Central memory CD8-positive, alpha-beta T cell (primary cell): ENCODE measurements around the gene ADRB2.

Source experiments
- ATAC-seq: fragments of 150-1000 bp; cut with Tn5 transposase; replicated peaks from 2 replicates; pipeline ENCODE4 v1.10.0; 2022; ENCODE audit warnings: mild to moderate bottlenecking, moderate FRiP score, moderate number of reproducible peaks; ENCODE audit not compliant: poor library complexity, severe bottlenecking; ENCODE audit errors: extremely low read depth
- DNase-seq, 2 donors: peaks; one replicate each; pipeline ENCODE4 v3.0.0; 2021; ENCODE audit warnings: low spot score in 2 of 2
- H3K27ac Mint-ChIP-seq: one replicate; pipeline ENCODE4 v1.8.0; 2022; ENCODE audit warnings: low read depth, mild to moderate bottlenecking, moderate library complexity, mixed read lengths
- H3K27me3 Mint-ChIP-seq: one replicate; pipeline ENCODE4 v1.8.0; 2022; ENCODE audit warnings: mixed read lengths
- H3K36me3 Mint-ChIP-seq: one replicate; pipeline ENCODE4 v1.8.0; 2022; ENCODE audit warnings: mild to moderate bottlenecking, moderate library complexity, mixed read lengths; ENCODE audit not compliant: insufficient read depth
- H3K4me1 Mint-ChIP-seq: one replicate; pipeline ENCODE4 v1.8.0; 2022; ENCODE audit warnings: mixed read lengths
- H3K4me3 Mint-ChIP-seq: one replicate; pipeline ENCODE4 v1.8.0; 2022; ENCODE audit warnings: mild to moderate bottlenecking, moderate library complexity, mixed read lengths
- H3K9me3 Mint-ChIP-seq: one replicate; pipeline ENCODE4 v1.8.0; 2022; ENCODE audit warnings: mixed read lengths

ADRB2 gene

GRCh38 chr5:148826053-148826738 is at the start of gene ADRB2:
TSS of gene ADRB2 (plus strand) at chr5:148826611. CDS start at chr5:148826832, 221 bp downstream.
- peak; percentile 82 to 89 for DNase-seq
- Mint-ChIP-seq H3K4me3 (peak within 1 kb of the TSS; percentile 94), H3K27me3 (no peaks in the 10 kb centered on the region), H3K27ac (peak within 1 kb of the TSS; percentile 92), H3K9me3 (no peaks in the 10 kb centered on the region), H3K36me3 (peaks cover 27% of the 10 kb centered on the region), H3K4me1 (peaks cover 51% of the 10 kb centered on the region)
- ATAC-seq: peak; percentile 85

GRCh38 chr5:148776780-148777179 is 49.6 kb upstream of the ADRB2 start:
- Mint-ChIP-seq H3K27me3 (peaks cover 14% of the 10 kb centered on the region), H3K9me3 (no peaks in the 10 kb centered on the region), H3K4me3 (no peak overlapping the region), H3K4me1 (no peaks in the 10 kb centered on the region), H3K27ac (no peak overlapping the region), H3K36me3 (no peaks in the 10 kb centered on the region)
- ATAC-seq (no peak), DNase-seq (no peak)

GRCh38 chr5:148778882-148779281 is 47.5 kb upstream of the ADRB2 start:
- Mint-ChIP-seq H3K36me3 (no peaks in the 10 kb centered on the region), H3K9me3 (no peaks in the 10 kb centered on the region), H3K27ac (no peak overlapping the region), H3K4me3 (no peak overlapping the region), H3K4me1 (no peaks in the 10 kb centered on the region), H3K27me3 (peaks cover 1% of the 10 kb centered on the region)
- DNase-seq (no peak), ATAC-seq (no peak)

DNA sequence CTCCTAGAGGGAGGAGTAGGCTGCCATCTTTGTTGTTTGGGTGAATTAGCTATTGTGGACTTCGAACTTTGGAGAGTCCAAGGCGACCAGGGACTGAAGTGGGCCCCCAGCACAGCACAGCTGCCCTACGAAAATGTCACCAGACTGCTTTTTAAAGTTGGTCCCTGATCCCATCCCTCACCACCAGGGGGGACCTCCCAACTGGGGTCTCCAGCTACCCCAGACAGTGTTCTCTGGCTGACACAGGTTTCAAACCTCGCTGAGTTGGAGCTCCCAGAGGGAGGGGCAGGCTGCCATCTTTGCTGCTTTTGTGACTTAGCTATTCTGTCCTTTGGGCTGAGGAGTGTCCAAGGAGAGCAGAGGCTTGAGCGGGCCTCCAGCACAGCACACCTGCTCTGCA is 45.7 kb upstream of the ADRB2 start:
- no peaks in the 10 kb centered on the region for H3K27me3 Mint-ChIP-seq
- H3K9me3 Mint-ChIP-seq: no peaks in the 10 kb centered on the region
- no peak for DNase-seq
- no peaks in the 10 kb centered on the region for H3K36me3 Mint-ChIP-seq
- no peaks in the 10 kb centered on the region for H3K4me1 Mint-ChIP-seq
- no peak overlapping the region for H3K27ac Mint-ChIP-seq
- H3K4me3 Mint-ChIP-seq: no peak overlapping the region
- no peak for ATAC-seq

GRCh38 chr5:148781766-148782165 is 44.6 kb upstream of the ADRB2 start:
- H3K27me3 Mint-ChIP-seq: no peaks in the 10 kb centered on the region
- no peak overlapping the region for H3K4me3 Mint-ChIP-seq
- DNase-seq: no peak
- no peaks in the 10 kb centered on the region for H3K36me3 Mint-ChIP-seq
- ATAC-seq: no peak
- no peaks in the 10 kb centered on the region for H3K4me1 Mint-ChIP-seq
- no peak overlapping the region for H3K27ac Mint-ChIP-seq
- H3K9me3 Mint-ChIP-seq: no peaks in the 10 kb centered on the region

DNA sequence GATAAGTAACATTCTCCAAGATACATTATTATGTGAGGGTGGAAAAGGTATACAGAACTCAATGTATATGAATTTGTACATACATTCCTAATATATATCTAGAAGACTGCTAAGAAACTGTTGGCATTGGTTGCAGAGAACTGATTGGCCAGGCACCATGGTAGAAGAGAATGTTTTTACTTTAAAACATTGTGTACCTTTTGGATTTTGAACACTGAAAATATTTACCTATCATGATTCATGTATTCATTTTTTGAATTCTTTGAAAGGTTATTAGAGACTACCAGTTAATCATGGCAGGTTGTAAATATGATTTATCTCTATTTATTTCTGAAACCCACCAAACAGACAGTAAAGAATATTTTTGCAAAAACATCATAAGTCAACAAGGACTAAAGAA is 41.2 kb upstream of the ADRB2 start:
- H3K36me3 Mint-ChIP-seq: no peaks in the 10 kb centered on the region
- no peaks in the 10 kb centered on the region for H3K4me1 Mint-ChIP-seq
- no peak for DNase-seq
- no peak for ATAC-seq
- no peaks in the 10 kb centered on the region for H3K27me3 Mint-ChIP-seq
- no peak overlapping the region for H3K27ac Mint-ChIP-seq
- no peak overlapping the region for H3K4me3 Mint-ChIP-seq
- H3K9me3 Mint-ChIP-seq: no peaks in the 10 kb centered on the region

- Mint-ChIP-seq H3K36me3 (no peaks in the 10 kb centered on the region), H3K27me3 (no peaks in the 10 kb centered on the region), H3K4me1 (no peaks in the 10 kb centered on the region), H3K27ac (no peak overlapping the region), H3K4me3 (no peak overlapping the region), H3K9me3 (no peaks in the 10 kb centered on the region)
- ATAC-seq (no peak), DNase-seq (no peak)
Measured at GRCh38 chr5:148786456-148786855, 40.0 kb upstream of the ADRB2 start.

DNA sequence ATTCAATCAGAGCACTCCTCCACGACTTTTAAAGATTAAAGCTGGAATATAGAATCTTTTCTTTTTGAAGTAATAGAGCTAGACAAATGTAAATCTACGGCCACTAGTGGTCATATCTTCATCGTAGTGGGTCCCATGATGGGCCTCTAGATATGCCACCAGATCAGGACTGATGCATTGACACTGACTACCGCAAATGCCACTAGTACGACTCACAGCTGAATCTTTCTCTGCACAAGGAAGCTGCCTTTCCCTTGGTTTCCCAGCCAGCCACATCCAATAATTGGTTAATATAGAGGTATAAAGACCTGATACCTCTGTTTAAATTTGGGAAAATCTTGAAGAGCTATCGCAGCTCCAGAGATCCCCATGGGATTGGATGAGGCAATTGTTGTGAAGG is 37.8 kb upstream of the ADRB2 start:
- no peaks in the 10 kb centered on the region for H3K9me3 Mint-ChIP-seq
- DNase-seq (no peak), ATAC-seq (no peak)
- H3K27ac Mint-ChIP-seq: no peak overlapping the region
- H3K4me1 Mint-ChIP-seq: no peaks in the 10 kb centered on the region
- no peak overlapping the region for H3K4me3 Mint-ChIP-seq
- no peaks in the 10 kb centered on the region for H3K27me3 Mint-ChIP-seq
- H3K36me3 Mint-ChIP-seq: no peaks in the 10 kb centered on the region

- DNase-seq (no peak), ATAC-seq (no peak)
- H3K4me1 Mint-ChIP-seq: peaks cover 6% of the 10 kb centered on the region
- no peaks in the 10 kb centered on the region for H3K9me3 Mint-ChIP-seq
- H3K27ac Mint-ChIP-seq: no peak overlapping the region
- H3K27me3 Mint-ChIP-seq: no peaks in the 10 kb centered on the region
- H3K36me3 Mint-ChIP-seq: no peaks in the 10 kb centered on the region
- no peak overlapping the region for H3K4me3 Mint-ChIP-seq
Measured at GRCh38 chr5:148790545-148791333, 35.7 kb upstream of the ADRB2 start.

- no peak for ATAC-seq
- Mint-ChIP-seq H3K4me1 (peaks cover 6% of the 10 kb centered on the region), H3K4me3 (no peak overlapping the region), H3K27ac (no peak overlapping the region), H3K27me3 (no peaks in the 10 kb centered on the region), H3K9me3 (no peaks in the 10 kb centered on the region), H3K36me3 (no peaks in the 10 kb centered on the region)
- no peak for DNase-seq
Measured at GRCh38 chr5:148791334-148791667, 35.1 kb upstream of the ADRB2 start.

DNA sequence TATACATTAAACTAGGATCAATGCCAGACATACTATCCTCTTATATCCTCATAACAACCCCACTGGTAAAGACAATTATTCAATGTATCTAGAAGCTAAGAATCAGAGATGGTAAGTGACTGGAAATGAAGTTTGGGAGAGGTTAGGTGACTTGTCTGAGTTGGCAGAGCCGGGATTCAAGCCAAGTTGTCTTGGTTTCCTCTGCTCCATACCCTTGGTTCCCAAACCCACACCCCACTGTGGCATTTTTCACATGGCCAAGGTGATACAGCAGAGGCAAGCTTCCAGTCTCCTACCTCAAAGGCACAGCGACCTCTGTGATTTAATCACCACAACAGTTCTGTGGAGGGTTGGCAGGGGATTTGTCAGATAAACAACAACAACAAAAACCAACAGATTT is 34.7 kb upstream of the ADRB2 start:
- peaks cover 6% of the 10 kb centered on the region for H3K4me1 Mint-ChIP-seq
- no peak for DNase-seq
- H3K27ac Mint-ChIP-seq: no peak overlapping the region

GRCh38 chr5:148792744-148793143 is 33.7 kb upstream of the ADRB2 start:
- Mint-ChIP-seq H3K27me3 (no peaks in the 10 kb centered on the region), H3K4me1 (peaks cover 6% of the 10 kb centered on the region), H3K27ac (no peak overlapping the region), H3K9me3 (no peaks in the 10 kb centered on the region), H3K36me3 (no peaks in the 10 kb centered on the region), H3K4me3 (no peak overlapping the region)
- no peak for ATAC-seq
- no peak for DNase-seq

More for the DNA sequence above, 34.7 kb upstream of the ADRB2 start:
- ATAC-seq: no peak
- Mint-ChIP-seq H3K36me3 (no peaks in the 10 kb centered on the region), H3K4me3 (no peak overlapping the region), H3K9me3 (no peaks in the 10 kb centered on the region), H3K27me3 (no peaks in the 10 kb centered on the region)

DNA sequence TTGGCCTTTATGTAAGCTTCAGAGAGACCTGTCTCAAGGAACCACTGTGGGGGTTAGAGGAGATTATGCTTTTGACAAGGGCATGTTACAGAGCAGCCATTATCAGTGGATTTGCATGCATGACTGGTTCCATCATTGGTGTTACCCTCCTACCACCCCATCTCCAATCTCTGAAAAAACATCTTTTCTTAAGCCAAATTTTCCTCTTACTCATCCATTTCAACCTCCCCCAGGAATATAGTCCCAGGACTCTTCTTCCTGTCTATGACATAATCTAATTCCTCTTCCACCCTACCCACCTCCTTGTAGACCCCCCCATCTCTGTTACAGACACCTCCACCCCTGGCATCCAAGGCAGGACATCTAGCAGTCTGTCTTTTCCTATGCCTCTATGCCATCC is 33.1 kb upstream of the ADRB2 start:
- no peaks in the 10 kb centered on the region for H3K9me3 Mint-ChIP-seq
- no peak overlapping the region for H3K4me3 Mint-ChIP-seq
- no peak for ATAC-seq
- no peak overlapping the region for H3K27ac Mint-ChIP-seq
- H3K4me1 Mint-ChIP-seq: peaks cover 6% of the 10 kb centered on the region
- no peak for DNase-seq
- H3K27me3 Mint-ChIP-seq: no peaks in the 10 kb centered on the region
- no peaks in the 10 kb centered on the region for H3K36me3 Mint-ChIP-seq
